ENCODE measurements around the gene CFLAR. TPM values are rescaled to one million over a fixed set of nuclear protein-coding genes. Genes with fewer than 3 reads are reported as not detected.

Gene CFLAR
- total and polyA plus RNA-seq, 4 donors = 24.4 to 169 (median 45.5) TPM

DNA sequence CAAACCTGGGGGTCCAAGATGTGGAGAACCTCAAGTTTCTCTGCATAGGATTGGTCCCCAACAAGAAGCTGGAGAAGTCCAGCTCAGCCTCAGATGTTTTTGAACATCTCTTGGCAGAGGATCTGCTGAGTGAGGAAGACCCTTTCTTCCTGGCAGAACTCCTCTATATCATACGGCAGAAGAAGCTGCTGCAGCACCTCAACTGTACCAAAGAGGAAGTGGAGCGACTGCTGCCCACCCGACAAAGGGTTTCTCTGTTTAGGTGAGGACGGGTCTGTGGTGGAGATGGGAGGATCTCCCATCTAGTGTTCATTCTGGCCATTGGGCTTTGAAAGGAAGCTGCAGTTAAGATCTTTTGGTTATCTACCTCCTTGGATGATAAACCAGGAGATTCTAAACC, 69.9 kb downstream of the CFLAR start (continued):
- TF ChIP-seq, protein P1, sequence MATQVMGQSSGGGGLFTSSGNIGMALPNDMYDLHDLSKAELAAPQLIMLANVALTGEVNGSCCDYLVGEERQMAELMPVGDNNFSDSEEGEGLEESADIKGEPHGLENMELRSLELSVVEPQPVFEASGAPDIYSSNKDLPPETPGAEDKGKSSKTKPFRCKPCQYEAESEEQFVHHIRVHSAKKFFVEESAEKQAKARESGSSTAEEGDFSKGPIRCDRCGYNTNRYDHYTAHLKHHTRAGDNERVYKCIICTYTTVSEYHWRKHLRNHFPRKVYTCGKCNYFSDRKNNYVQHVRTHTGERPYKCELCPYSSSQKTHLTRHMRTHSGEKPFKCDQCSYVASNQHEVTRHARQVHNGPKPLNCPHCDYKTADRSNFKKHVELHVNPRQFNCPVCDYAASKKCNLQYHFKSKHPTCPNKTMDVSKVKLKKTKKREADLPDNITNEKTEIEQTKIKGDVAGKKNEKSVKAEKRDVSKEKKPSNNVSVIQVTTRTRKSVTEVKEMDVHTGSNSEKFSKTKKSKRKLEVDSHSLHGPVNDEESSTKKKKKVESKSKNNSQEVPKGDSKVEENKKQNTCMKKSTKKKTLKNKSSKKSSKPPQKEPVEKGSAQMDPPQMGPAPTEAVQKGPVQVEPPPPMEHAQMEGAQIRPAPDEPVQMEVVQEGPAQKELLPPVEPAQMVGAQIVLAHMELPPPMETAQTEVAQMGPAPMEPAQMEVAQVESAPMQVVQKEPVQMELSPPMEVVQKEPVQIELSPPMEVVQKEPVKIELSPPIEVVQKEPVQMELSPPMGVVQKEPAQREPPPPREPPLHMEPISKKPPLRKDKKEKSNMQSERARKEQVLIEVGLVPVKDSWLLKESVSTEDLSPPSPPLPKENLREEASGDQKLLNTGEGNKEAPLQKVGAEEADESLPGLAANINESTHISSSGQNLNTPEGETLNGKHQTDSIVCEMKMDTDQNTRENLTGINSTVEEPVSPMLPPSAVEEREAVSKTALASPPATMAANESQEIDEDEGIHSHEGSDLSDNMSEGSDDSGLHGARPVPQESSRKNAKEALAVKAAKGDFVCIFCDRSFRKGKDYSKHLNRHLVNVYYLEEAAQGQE (IDR thresholded peaks at IDR 0.05) = no peak

DNA sequence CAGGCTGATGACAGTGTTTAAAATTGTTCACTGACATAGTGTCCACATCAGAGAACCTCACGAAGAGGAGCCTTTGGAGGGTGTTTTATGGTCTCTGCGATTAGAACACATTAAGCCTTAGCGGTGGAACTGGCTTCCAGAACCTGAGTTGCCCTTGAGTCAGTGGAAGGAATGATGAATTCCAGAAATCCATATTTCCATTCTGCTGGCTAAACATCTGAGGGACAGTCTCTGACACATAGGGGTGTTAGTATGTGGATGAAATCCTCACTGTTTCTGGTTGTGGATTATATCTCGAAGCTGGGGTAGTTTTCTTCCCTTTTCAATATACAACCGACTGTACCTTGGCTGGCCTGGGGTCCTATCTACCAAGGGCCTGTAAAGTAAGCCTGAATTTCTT, 71.0 kb downstream of the CFLAR start:
- no peak for DNase-seq (ENCODE audit: low spot score)
- H3K27me3 ChIP-seq (ENCODE audit: control insufficient read depth in 4 of 4, insufficient read depth in 4 of 4, low read length in 3 of 4) = no peaks in the 10 kb centered on the region
- H3K9ac ChIP-seq (ENCODE audit: low read depth in 1 of 2, low read length in 2 of 2) = no peak overlapping the region
- TF ChIP-seq NR2F2 (IDR thresholded peaks at IDR 0.05) (no peak), HNF4A (conservative IDR thresholded peaks at IDR 0.05) (no peak), FOXA2 (IDR thresholded peaks at IDR 0.05) (no peak), GABPA (IDR thresholded peaks at IDR 0.05 in 1 of 2, conservative IDR thresholded peaks at IDR 0.05 in 1 of 2) (no peak), EGR1 (IDR thresholded peaks at IDR 0.05; ENCODE audit: low read depth in 2 of 2) (no peak), SP1 (IDR thresholded peaks at IDR 0.05) (no peak), HNF4G (IDR thresholded peaks at IDR 0.05) (no peak), JUND (IDR thresholded peaks at IDR 0.05) (no peak), YY1 (IDR thresholded peaks at IDR 0.05) (no peak), TAF1 (conservative IDR thresholded peaks at IDR 0.05) (no peak), RXRA (IDR thresholded peaks at IDR 0.05) (no peak)
- TF ChIP-seq, protein P2, sequence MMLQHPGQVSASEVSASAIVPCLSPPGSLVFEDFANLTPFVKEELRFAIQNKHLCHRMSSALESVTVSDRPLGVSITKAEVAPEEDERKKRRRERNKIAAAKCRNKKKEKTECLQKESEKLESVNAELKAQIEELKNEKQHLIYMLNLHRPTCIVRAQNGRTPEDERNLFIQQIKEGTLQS (IDR thresholded peaks at IDR 0.05) = no peak
- TF ChIP-seq, protein P3, sequence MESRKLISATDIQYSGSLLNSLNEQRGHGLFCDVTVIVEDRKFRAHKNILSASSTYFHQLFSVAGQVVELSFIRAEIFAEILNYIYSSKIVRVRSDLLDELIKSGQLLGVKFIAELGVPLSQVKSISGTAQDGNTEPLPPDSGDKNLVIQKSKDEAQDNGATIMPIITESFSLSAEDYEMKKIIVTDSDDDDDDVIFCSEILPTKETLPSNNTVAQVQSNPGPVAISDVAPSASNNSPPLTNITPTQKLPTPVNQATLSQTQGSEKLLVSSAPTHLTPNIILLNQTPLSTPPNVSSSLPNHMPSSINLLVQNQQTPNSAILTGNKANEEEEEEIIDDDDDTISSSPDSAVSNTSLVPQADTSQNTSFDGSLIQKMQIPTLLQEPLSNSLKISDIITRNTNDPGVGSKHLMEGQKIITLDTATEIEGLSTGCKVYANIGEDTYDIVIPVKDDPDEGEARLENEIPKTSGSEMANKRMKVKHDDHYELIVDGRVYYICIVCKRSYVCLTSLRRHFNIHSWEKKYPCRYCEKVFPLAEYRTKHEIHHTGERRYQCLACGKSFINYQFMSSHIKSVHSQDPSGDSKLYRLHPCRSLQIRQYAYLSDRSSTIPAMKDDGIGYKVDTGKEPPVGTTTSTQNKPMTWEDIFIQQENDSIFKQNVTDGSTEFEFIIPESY (IDR thresholded peaks at IDR 0.05) = no peak
- TF ChIP-seq, protein P4, sequence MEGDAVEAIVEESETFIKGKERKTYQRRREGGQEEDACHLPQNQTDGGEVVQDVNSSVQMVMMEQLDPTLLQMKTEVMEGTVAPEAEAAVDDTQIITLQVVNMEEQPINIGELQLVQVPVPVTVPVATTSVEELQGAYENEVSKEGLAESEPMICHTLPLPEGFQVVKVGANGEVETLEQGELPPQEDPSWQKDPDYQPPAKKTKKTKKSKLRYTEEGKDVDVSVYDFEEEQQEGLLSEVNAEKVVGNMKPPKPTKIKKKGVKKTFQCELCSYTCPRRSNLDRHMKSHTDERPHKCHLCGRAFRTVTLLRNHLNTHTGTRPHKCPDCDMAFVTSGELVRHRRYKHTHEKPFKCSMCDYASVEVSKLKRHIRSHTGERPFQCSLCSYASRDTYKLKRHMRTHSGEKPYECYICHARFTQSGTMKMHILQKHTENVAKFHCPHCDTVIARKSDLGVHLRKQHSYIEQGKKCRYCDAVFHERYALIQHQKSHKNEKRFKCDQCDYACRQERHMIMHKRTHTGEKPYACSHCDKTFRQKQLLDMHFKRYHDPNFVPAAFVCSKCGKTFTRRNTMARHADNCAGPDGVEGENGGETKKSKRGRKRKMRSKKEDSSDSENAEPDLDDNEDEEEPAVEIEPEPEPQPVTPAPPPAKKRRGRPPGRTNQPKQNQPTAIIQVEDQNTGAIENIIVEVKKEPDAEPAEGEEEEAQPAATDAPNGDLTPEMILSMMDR (IDR thresholded peaks at IDR 0.05; ENCODE audit: low read depth, low read length, missing input control) = no peak
- TF ChIP-seq, protein P5, sequence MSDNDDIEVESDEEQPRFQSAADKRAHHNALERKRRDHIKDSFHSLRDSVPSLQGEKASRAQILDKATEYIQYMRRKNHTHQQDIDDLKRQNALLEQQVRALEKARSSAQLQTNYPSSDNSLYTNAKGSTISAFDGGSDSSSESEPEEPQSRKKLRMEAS (IDR thresholded peaks at IDR 0.05) = no peak
- H3K36me3 ChIP-seq (ENCODE audit: control insufficient read depth in 4 of 4, insufficient read depth in 3 of 4, low read depth in 1 of 4, low read length in 3 of 4) = peaks cover 0 to 5% (median 3%) of the 10 kb centered on the region in 4 donors
- 93% methylated on average over 5 of the region's 5 CpGs for WGBS
- H3K9me3 ChIP-seq (ENCODE audit: control insufficient read depth in 4 of 4, low read length in 3 of 4) = no peaks in the 10 kb centered on the region
- H3K27ac ChIP-seq (ENCODE audit: low read depth in 1 of 2, low read length in 2 of 2) = no peak overlapping the region
- H3K4me3 ChIP-seq (ENCODE audit: low read depth in 1 of 3, low read length in 3 of 3) = no peak overlapping the region
- H3K4me1 ChIP-seq (ENCODE audit: control insufficient read depth in 4 of 4, insufficient read depth in 4 of 4, low read length in 3 of 4) = peaks cover 1 to 19% (median 12%) of the 10 kb centered on the region in 4 donors
